Measurements from ENCODE around the gene RPS6KA3. TPM values are rescaled to one million over a fixed set of nuclear protein-coding genes. Genes with fewer than 3 reads are reported as not detected.

Gene RPS6KA3
- total RNA-seq (2014; rRNA removed; shearing (Covaris generic); ENCODE audit: low replicate concordance): 31.7 and 40.6 TPM in 2 replicates

DNA sequence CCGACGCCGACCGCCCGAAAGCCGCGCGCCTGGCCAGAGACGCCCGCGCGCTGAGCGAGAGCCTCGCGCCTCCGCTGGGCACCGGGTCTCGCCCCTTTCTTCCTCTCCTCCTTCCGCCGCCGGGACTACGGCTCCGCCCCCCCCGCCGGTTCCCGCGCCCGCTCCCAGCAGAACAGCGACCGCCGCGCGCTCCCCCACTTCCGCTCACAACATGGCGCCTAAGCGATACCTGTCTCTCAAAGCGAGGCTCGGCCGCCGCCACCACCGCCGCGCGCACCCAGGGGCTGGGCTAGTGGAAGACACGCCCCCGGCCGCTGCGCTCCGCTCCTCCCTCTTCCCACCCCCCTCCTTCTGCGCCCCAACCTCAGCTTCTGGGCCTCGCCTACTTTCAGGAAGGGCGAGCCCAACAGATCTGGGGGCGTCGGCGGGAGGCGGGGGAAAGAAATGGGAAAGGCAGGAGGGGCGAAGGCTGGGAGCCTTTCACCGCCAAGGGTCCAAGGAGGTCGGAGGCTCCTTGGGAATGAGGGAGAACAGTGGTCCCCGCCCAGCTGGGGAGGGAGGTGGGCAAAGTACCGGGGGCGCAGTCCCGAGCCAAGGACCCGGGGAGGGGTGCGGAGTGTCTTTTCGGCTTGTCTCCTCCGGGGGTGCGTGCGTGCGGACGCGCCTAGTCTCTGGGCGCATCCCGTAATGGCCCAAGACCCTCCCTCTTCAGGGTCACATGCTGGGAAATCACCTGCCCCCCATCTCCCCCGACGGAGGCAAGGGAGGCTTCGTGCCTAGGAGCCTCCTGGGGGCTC, at the start of gene RPS6KA3:
Gene RPS6KA3, minus strand, starts transcription at position 100 of the 797 bp plus-strand sequence. CDS start 277 bp downstream, outside the sequence.
- in situ Hi-C loops (cut with HindIII; ENCODE audit: low pct_unique_long_range_greater_than_20kb, low sequenced_read_pairs): no loop called here
- DNase-seq (ENCODE audit: low read depth): peak; percentile 85

DNA sequence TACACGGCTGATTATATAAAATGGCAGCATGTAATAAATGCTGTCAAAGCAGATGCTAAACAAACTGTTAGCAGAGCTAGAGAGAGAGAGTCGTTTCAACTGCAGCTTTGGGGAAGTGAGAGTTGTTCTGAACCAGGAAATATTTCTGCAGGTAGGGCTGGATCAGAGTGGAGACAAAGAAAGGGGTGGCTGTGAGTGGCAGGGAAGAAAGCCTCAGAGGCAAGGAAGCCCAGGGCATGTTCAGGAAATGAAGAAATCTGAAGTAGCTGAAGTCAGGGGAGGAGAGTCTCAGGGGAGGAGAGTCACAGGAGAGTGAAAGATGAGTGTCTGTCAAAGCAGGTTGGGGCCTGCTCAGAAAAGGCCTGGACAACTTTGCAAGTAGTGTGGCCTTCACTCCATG, 48.4 kb upstream of the RPS6KA3 start:
- in situ Hi-C loops (cut with HindIII; ENCODE audit: low pct_unique_long_range_greater_than_20kb, low sequenced_read_pairs): no loop called here
- DNase-seq (ENCODE audit: low read depth): no peak

DNA sequence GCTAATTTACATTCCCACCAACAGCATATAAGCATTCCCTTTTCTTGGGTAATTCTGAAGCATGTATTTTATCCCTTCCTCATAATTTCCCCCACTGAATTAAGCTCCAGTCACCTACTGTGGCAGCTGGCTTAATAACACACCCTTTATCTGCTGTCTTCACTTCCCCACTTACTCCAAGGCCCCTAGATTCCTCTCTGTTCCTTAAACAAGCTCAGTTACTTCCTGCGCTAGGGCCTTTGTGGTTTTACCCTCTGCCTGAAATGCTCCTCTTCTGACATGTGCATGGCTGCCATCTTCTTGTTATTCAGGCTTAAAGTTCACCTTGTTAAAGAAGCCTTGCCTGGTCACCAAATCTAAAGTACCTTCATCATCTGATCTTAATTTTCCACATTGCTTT, 47.2 kb upstream of the RPS6KA3 start:
- DNase-seq (ENCODE audit: low read depth): no peak
- in situ Hi-C loops (cut with HindIII; ENCODE audit: low pct_unique_long_range_greater_than_20kb, low sequenced_read_pairs): no loop called here

DNA sequence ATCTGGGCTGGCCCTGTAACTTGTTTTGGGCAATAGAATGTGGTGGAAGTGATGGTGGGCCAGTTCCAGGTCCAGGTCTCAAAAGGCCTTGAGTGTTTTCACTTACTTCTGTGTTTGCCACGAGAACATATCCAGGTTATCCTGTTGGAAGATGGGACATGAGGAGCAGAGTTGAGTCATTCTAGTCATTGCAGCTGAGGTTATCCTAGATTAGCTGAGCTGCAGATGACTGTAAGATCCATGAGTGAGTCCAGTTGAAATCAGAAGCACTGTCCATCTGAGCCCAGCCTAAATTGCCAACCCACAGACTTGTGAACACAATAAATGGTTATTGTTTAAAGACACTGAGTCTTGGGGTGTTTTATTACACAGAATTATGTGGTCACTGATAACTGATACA, 45.3 kb upstream of the RPS6KA3 start:
- DNase-seq (ENCODE audit: low read depth): no peak
- in situ Hi-C loops (cut with HindIII; ENCODE audit: low pct_unique_long_range_greater_than_20kb, low sequenced_read_pairs): no loop called here

DNA sequence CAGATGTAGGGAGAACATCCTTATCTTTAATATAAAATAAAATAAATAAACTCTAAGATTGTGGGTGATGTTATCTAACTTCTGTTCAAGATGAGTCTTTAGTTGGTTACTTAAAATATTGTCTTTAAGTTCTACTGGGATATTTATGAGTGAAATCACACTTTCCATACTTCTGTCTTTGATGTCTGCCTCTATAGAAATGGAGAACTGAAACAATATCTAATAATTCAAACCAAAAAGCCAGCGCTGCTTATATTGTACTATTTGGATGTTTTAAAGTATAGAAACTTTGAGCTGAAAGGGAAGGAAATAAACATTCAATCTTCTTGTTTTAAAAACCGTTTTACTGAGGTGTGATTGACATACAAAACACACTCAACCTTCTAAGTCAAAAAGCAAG, 44.8 kb upstream of the RPS6KA3 start:
- DNase-seq (ENCODE audit: low read depth): no peak
- in situ Hi-C loops (cut with HindIII; ENCODE audit: low pct_unique_long_range_greater_than_20kb, low sequenced_read_pairs): no loop called here

DNA sequence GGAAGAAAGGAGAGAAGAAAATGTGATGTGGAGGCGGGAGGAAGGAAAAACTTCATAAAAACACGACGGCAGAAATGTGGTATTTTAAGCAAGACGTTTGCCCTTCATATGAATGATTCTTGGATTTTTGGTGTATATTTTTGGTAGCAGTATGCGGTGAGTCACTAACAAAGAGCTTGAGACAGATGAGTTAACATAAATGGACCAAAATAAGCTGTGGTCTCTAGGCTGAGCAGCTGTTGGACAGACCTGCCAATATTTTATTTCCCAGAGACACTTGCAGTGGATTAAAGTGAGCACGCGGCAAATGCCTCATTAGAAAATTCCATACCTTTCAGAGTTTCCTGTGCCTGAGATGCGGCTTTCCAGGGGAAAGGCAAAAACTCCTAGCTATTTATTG, 43.1 kb upstream of the RPS6KA3 start:
- in situ Hi-C loops (cut with HindIII; ENCODE audit: low pct_unique_long_range_greater_than_20kb, low sequenced_read_pairs): no loop called here
- DNase-seq (ENCODE audit: low read depth): no peak

DNA sequence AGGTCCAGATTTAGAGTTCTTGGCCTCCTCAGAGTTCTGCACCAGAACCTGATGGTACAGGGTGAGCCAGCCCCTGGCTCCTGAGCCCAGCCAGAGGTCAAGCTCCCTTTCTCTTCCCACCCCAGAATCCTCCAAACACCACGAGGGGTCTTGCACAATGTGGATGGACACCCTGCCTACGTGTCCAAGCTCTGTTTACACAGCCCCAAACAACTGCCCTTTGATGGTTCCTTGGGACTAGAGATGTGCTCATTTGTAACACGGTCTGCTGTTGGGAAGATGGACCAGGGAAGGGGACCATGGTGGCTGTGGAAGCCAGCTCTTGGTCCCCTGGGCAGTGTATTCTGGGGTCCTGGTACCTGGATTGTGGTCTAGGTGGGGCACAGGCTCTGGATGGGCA, 40.0 kb upstream of the RPS6KA3 start:
- in situ Hi-C loops (cut with HindIII; ENCODE audit: low pct_unique_long_range_greater_than_20kb, low sequenced_read_pairs): no loop called here
- DNase-seq (ENCODE audit: low read depth): no peak

DNA sequence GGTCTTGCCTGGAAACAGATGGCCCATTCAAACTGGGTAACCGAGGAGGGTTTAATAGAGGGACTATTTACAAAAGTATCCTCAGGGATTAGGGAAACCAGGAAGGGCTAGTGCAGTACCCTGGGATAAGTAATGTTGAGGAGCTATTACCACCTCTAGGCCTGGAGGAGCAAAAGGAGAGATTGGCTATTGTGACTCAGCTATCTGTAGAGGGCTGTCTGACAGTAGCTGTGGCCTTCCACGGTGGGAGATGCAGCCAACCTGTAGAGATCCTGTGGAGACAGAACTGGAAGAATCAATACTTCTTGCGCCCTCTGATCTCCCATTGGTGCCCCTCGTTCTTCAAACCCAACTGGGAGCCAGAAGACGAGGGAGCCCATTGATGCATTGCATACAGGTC, 34.1 kb upstream of the RPS6KA3 start:
- in situ Hi-C loops (cut with HindIII; ENCODE audit: low pct_unique_long_range_greater_than_20kb, low sequenced_read_pairs): no loop called here
- no peak for DNase-seq (ENCODE audit: low read depth)

DNA sequence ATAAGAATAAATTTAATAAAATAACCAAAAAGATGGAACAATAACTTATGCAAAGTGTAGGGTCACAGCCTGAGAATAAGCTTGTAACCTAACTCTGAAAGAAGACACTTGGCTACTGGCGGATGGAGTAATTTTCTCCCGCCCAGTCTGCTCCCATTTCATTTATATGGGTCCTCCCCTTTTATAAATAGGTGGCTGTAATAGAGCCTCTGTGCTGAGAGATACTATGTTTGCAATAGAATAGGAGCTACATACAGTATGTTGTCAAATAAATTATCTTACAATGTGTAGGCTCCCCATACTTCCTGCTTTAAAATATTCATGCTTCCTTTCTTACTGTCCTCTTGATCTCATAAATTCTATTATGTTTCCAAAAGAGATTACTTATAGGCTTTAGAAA, 28.2 kb upstream of the RPS6KA3 start:
- in situ Hi-C loops (cut with HindIII; ENCODE audit: low pct_unique_long_range_greater_than_20kb, low sequenced_read_pairs): no loop called here
- DNase-seq (ENCODE audit: low read depth): no peak

DNA sequence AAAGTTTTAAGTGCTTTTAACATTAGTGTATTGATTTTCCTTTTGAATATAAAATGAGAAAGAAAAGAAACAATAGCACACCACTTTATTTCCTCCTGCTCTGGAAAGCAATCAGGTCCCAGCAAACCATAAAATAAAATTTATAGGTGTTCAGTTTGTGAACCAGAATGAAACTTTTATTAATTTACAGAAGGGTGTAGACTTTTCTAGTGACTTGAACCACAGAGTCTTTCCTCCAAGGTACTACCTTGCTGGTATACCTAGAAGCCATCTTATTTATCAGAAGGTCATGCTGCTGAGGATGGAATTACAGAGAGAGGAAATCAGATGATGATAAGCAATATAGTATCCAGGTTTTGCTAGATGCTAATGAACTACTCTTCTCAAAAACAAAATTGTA, 27.6 kb upstream of the RPS6KA3 start:
- DNase-seq (ENCODE audit: low read depth): no peak
- in situ Hi-C loops (cut with HindIII; ENCODE audit: low pct_unique_long_range_greater_than_20kb, low sequenced_read_pairs): no loop called here

DNA sequence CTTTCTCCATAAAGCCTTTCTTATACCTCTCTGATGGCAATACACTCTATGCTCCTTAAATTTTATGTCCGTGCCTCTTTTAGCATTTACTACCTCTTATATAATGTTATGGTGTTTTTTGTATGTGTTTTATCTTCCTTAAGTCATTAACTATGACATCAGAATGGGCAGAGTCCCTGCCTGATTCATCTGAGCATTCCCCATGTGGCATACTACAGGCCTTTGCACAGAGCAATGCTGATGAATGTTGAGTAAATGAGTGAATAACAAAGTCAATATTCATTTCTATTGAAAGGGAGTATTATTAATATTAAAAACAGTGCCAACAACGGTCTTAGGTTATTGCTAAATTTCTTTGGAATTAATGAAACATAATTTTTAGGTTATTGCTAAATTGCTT, 18.8 kb upstream of the RPS6KA3 start:
- in situ Hi-C loops (cut with HindIII; ENCODE audit: low pct_unique_long_range_greater_than_20kb, low sequenced_read_pairs): no loop called here

DNA sequence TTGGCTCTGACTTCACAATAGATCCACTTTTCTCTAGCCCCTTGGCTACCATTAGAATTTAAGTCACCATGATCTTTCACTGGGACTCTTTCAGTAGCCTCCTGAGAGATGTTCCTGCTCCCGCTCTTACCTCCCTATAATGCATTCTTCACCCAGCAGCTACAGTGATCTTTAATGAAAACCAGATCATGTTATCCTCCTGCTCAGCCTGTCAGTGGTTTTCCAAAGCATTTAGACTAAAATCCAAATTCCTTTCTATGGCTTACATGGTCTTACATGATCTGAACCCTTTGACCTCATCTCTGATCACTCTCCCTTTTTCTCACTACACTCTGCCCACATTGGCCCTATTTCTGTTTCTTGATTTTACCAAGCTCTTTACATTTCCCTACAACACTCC, 18.3 kb upstream of the RPS6KA3 start:
- no peak for DNase-seq (ENCODE audit: low read depth)
- in situ Hi-C loops (cut with HindIII; ENCODE audit: low pct_unique_long_range_greater_than_20kb, low sequenced_read_pairs): no loop called here

More for the DNA sequence above, 18.8 kb upstream of the RPS6KA3 start:
- no peak for DNase-seq (ENCODE audit: low read depth)

DNA sequence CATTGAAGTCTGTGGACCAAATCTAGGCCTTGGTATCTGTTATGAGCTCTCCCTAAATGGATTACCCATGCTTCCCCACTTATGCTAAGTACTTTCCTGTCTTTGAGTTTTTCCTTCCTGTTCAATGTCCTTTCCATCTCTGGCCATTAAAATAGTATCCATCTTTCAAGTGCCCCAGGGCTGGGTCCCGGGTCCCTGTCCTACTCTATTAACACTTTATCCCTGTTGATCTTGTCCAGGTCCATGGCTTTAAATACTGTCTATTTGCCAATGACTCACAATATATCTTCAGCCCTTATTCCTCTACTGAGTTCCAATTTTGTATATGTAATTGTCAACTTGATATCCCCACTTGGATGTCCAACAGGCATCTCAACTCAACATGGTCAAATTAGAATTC, 17.7 kb upstream of the RPS6KA3 start:
- in situ Hi-C loops (cut with HindIII; ENCODE audit: low pct_unique_long_range_greater_than_20kb, low sequenced_read_pairs): no loop called here
- DNase-seq (ENCODE audit: low read depth): no peak

DNA sequence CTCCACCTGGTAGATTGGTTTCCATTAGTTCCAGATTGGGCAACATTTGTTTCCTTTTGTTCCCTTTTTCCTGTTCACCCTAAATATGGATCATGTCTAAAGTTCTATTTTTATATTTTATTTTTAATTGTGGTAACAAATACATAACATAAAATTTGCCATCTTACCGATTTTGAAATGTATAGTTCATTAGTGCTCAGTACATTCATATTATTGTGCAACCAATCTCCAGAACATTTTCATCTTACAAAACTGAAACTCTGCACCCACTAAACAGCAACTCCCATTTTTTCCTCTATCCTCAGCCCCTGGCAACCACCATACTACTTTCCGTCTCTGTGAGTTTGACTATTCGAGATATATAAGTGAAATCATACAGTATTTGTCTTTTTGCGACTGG, 14.2 kb upstream of the RPS6KA3 start:
- DNase-seq (ENCODE audit: low read depth): no peak
- in situ Hi-C loops (cut with HindIII; ENCODE audit: low pct_unique_long_range_greater_than_20kb, low sequenced_read_pairs): no loop called here

DNA sequence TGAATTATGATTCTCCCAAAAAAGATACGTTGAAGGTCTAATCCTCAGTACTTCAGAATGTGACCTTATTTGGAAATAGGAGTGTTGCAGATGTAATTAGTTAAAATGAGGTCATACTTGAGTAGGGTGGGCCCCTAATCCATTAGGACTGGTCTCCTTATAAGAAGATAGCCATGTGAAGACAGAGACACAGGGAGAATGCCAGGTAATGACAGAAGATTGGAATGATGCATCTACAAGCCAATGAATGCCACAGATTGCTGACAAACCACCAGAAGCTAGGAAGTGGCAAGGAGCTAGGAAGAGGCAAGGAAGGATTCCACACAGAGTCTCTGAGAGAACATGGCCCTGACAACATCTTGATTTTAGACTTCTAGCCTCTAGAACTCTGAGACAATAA, 7.4 kb upstream of the RPS6KA3 start:
- no peak for DNase-seq (ENCODE audit: low read depth)
- in situ Hi-C loops (cut with HindIII; ENCODE audit: low pct_unique_long_range_greater_than_20kb, low sequenced_read_pairs): no loop called here

DNA sequence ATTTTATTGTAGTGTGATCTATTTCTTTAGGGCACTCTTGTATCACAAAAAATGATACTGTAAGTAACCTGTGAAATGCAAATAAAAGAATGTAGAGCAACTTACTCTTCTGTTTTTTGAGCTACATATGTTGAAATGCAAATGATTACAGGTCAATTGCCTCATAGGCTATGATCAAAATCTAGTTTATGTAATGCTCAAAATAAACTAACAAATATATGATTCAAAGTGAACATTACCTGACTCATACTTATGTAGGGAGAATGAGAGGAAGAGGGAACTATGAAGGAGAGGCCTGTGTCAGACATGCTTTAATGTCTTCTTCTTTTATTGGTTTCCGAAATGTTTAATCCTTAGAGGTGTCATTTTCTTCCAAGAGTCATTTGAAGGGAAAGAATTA, 5.0 kb upstream of the RPS6KA3 start:
- in situ Hi-C loops (cut with HindIII; ENCODE audit: low pct_unique_long_range_greater_than_20kb, low sequenced_read_pairs): no loop called here
- DNase-seq (ENCODE audit: low read depth): no peak

DNA sequence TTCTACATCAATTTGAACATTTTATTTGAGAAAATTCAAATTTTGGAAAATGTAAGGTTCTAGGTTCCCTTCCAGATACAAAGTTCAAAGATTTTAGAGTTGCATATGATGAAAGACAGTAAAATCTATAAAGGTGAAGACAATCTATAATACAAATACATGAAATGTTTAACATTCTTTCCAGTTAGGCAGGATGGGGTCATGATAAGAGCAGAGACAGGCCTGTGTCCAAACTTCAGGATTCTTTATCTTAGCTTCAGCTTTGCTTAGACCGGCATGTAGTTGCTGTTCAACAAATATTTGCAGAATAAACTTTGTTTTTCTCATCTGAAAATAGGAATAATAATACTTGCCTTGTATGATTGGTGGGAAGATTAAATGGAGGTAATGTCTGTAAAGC, 4.5 kb upstream of the RPS6KA3 start:
- DNase-seq (ENCODE audit: low read depth): no peak
- in situ Hi-C loops (cut with HindIII; ENCODE audit: low pct_unique_long_range_greater_than_20kb, low sequenced_read_pairs): no loop called here

DNA sequence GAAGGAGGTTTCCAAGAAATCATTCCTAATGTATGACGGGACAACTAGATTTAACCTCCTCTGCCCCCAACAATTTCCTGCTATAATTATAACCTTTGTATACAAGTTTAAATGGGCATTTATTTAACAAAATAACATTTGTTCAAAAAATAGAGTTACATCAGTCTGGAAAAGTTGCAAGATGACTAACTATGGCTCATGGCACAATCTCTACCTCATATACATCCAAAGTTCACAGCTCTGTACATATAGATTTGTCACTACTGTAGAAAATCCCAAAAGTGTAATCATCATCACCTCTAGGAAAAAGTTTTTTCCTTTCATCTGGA, 3.8 kb upstream of the RPS6KA3 start:
- in situ Hi-C loops (cut with HindIII; ENCODE audit: low pct_unique_long_range_greater_than_20kb, low sequenced_read_pairs): no loop called here
- no peak for DNase-seq (ENCODE audit: low read depth)

DNA sequence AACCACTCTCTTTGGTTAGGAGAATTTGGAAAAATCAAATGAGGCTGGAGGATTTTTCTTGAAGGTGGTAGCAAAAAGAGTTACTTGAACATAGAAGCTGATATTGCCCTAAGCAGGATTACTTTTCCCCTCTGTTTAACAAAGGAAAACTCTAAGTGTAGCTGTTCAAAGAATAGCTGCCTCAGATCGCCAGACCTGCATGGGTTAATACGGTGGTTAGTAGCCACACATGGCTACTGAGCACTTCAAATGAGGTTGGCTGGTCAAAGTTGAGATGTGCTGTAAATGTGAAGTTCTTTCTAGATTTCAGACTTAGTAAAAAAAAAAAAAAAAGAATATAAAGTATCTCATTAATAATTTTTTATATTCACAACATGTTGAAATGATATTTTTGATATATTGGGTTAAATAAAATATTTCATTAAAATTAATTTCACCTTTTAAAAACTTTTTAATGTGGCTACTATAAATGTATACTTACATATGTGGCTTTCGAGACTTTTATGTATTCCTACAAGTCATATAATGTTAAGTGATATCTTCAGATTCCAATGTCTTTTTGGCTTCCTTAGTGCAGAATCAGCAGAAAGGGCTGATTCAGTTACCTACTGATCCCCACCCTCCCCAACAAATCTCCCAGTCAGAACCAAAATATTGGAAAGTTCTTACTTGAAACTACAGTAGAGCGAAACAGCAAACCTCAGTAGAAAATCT, 3.3 kb upstream of the RPS6KA3 start:
- DNase-seq (ENCODE audit: low read depth): no peak
- in situ Hi-C loops (cut with HindIII; ENCODE audit: low pct_unique_long_range_greater_than_20kb, low sequenced_read_pairs): no loop called here

Data from Caki2 (cell line).